NAMALWA (cell line): ENCODE results near the gene PLK5.

Source experiments
- DNase-seq: peaks from one replicate; pipeline ENCODE4 v3.0.0-alpha.2; 2015; ENCODE audit warnings: low spot score

The PLK5 gene

GRCh38 chr19:1577090-1577928 lies 53.4 kb downstream of the PLK5 start:
- DNase-seq, result no peak

- no peak for DNase-seq
These were observed 54.2 kb downstream of the PLK5 start for GRCh38 chr19:1577929-1578618.

GRCh38 chr19:1579222-1579621 lies 55.3 kb downstream of the PLK5 start:
- DNase-seq, result no peak

- DNase-seq, result no peak
These were observed 56.5 kb downstream of the PLK5 start for GRCh38 chr19:1580382-1580781.

- no peak for DNase-seq
These were observed 57.1 kb downstream of the PLK5 start for GRCh38 chr19:1580957-1581356.

- DNase-seq, result no peak
These were observed 58.3 kb downstream of the PLK5 start for GRCh38 chr19:1582201-1582600.

GRCh38 chr19:1584500-1585242 lies 60.8 kb downstream of the PLK5 start:
- DNase-seq, result no peak

- DNase-seq, result no peak
These were observed 61.3 kb downstream of the PLK5 start for GRCh38 chr19:1585243-1585580.
